ENCODE measurements around the gene ABCB9.

ABCB9 gene

GRCh38 chr12:122891661-122892525 is 74.4 kb downstream of the ABCB9 start:
- DNase-seq, result no peak

GRCh38 chr12:122889761-122890520 is 76.3 kb downstream of the ABCB9 start:
- no peak for DNase-seq

GRCh38 chr12:122888232-122888752 is 78.0 kb downstream of the ABCB9 start:
- DNase-seq, result peak; percentile 79

GRCh38 chr12:122887819-122888212 is 78.4 kb downstream of the ABCB9 start:
- DNase-seq, result no peak

- DNase-seq, result peak; percentile 44
These were observed 79.1 kb downstream of the ABCB9 start for GRCh38 chr12:122886851-122887818.

GRCh38 chr12:122886161-122886560 is 80.1 kb downstream of the ABCB9 start:
- DNase-seq, result no peak

GRCh38 chr12:122884860-122885259 is 81.4 kb downstream of the ABCB9 start:
- no peak for DNase-seq

- DNase-seq, result no peak
These were observed 82.0 kb downstream of the ABCB9 start for GRCh38 chr12:122884091-122884826.

- DNase-seq, result no peak
These were observed 83.2 kb downstream of the ABCB9 start for GRCh38 chr12:122882908-122883558.

GRCh38 chr12:122880668-122881067 is 85.6 kb downstream of the ABCB9 start:
- DNase-seq, result no peak

- DNase-seq, result no peak
These were observed 86.1 kb downstream of the ABCB9 start for GRCh38 chr12:122880155-122880667.

All from CD4-positive, alpha-beta T cell treated with Interferon gamma for 1 hour (primary cell).